Thoracic aorta (tissue), 2 donors: ENCODE results near the gene ZNF609. TPM values are rescaled to one million over a fixed set of nuclear protein-coding genes. Genes with fewer than 3 reads are reported as not detected.
A peak's percentile ranks its signal among the peaks of the same experiment; 100 is the strongest.
"Not testable (repeated sequence)": the region's sequence is repeated elsewhere in the genome, so short reads cannot be mapped to it uniquely, and the experiment has no call there.

ENCODE experiments used
- ATAC-seq: fragments of 150-250 bp; one replicate; pipeline ENCODE4 v1.8.0; 2017; ENCODE audit warnings: low read depth; ENCODE audit not compliant: insufficient number of reproducible peaks, low FRiP score
- DNase-seq: peaks from one replicate; pipeline ENCODE4 v3.0.0-alpha.2; 2020; ENCODE audit warnings: low spot score
- H3K27ac ChIP-seq, 2 donors: fragments of 200-600 bp; sonication (generic); 1 replicate in 1 of 2; 2 replicates in 1 of 2; pipeline ENCODE4 v1.5.1; 2016; ENCODE audit warnings: mild to moderate bottlenecking in 2 of 2, moderate library complexity in 2 of 2
- H3K27me3 ChIP-seq: fragments of 200-600 bp; sonication (generic); replicated peaks from 2 replicates; pipeline ENCODE4 v1.6.0; 2016; ENCODE audit warnings: mild to moderate bottlenecking; ENCODE audit not compliant: insufficient read depth
- H3K36me3 ChIP-seq: fragments of 200-600 bp; sonication (generic); one replicate; pipeline ENCODE4 v1.5.1; 2016
- H3K4me1 ChIP-seq, 2 donors: fragments of 200-600 bp; sonication (generic); 1 replicate in 1 of 2; 2 replicates in 1 of 2; pipeline versions ENCODE4 v1.5.1 to v1.6.0; 2016; ENCODE audit warnings: low read depth in 2 of 2, mild to moderate bottlenecking in 1 of 2; ENCODE audit not compliant: control insufficient read depth in 1 of 2
- H3K4me3 ChIP-seq: fragments of 200-600 bp; sonication (generic); 2 replicates; pipeline ENCODE4 v1.5.1; 2016; ENCODE audit warnings: mild to moderate bottlenecking
- H3K9me3 ChIP-seq: fragments of 200-600 bp; sonication (generic); 2 replicates; pipeline ENCODE4 v1.5.1; 2016
- CTCF ChIP-seq: fragments of 200-600 bp; sonication (generic); IDR thresholded peaks from one replicate; pipeline ENCODE4 v1.5.1; 2019; ENCODE audit warnings: antibody characterized with exemption
- total RNA-seq, 2 donors: library from RNA; depleted of rRNA; stranded (reverse); fragments of >200 nt; gene quantifications; one replicate each; pipeline versions ENCODE4 v1.1.0 to v1.2.3, GENCODE V29; 2016

ZNF609 gene
- total RNA-seq, 2 donors from 2014 or later = 25.2 to 38.8 TPM

- no peak for DNase-seq
- ATAC-seq = peak; percentile 42
- H3K27ac ChIP-seq = peak overlapping the region; percentile 40 to 54
- peaks cover 4% of the 10 kb centered on the region for H3K9me3 ChIP-seq
- no peak overlapping the region for H3K4me3 ChIP-seq
- TF ChIP-seq CTCF = no peak
- peaks cover 22 to 31% of the 10 kb centered on the region in 2 donors for H3K4me1 ChIP-seq
- no peaks in the 10 kb centered on the region for H3K27me3 ChIP-seq
- H3K36me3 ChIP-seq = no peaks in the 10 kb centered on the region
These were observed 179.9 kb downstream of the ZNF609 start for GRCh38 chr15:64640146-64640871.

- ATAC-seq (no peak), DNase-seq (no peak)
- TF ChIP-seq CTCF = no peak
- Histone ChIP-seq H3K27me3 (no peaks in the 10 kb centered on the region), H3K27ac (no peak overlapping the region), H3K4me1 (peaks cover 15 to 24% of the 10 kb centered on the region in 2 donors), H3K4me3 (no peak overlapping the region), H3K36me3 (no peaks in the 10 kb centered on the region), H3K9me3 (no peaks in the 10 kb centered on the region)
These were observed 182.5 kb downstream of the ZNF609 start for GRCh38 chr15:64642875-64643274.

GRCh38 chr15:64643685-64644084, 183.3 kb downstream of the ZNF609 start:
- no peak for DNase-seq
- no peaks in the 10 kb centered on the region for H3K27me3 ChIP-seq
- TF ChIP-seq CTCF = no peak
- H3K4me3 ChIP-seq = no peak overlapping the region
- H3K36me3 ChIP-seq = no peaks in the 10 kb centered on the region
- ATAC-seq = no peak
- no peaks in the 10 kb centered on the region for H3K9me3 ChIP-seq
- no peak overlapping the region for H3K27ac ChIP-seq
- peaks cover 15 to 23% of the 10 kb centered on the region in 2 donors for H3K4me1 ChIP-seq

- not testable (repeated sequence) for H3K9me3 ChIP-seq, H3K36me3 ChIP-seq, H3K4me3 ChIP-seq, H3K27me3 ChIP-seq, DNase-seq, H3K27ac ChIP-seq, ATAC-seq
- peaks cover 9 to 11% of the 10 kb centered on the region in 2 donors for H3K4me1 ChIP-seq
These were observed 184.4 kb downstream of the ZNF609 start for GRCh38 chr15:64644811-64645210.

- Histone ChIP-seq H3K36me3 (no peaks in the 10 kb centered on the region), H3K27me3 (no peaks in the 10 kb centered on the region), H3K4me1 (no peaks in the 10 kb centered on the region), H3K4me3 (no peak overlapping the region), H3K9me3 (no peaks in the 10 kb centered on the region), H3K27ac (no peak overlapping the region)
- no peak for TF ChIP-seq CTCF
- no peak for DNase-seq
- ATAC-seq = no peak
These were observed 185.6 kb downstream of the ZNF609 start for GRCh38 chr15:64645995-64646394.

GRCh38 chr15:64647367-64647766, 187.0 kb downstream of the ZNF609 start:
- ATAC-seq (no peak), DNase-seq (no peak)
- no peaks in the 10 kb centered on the region for H3K4me1 ChIP-seq
- no peak for TF ChIP-seq CTCF
- H3K27ac ChIP-seq = no peak overlapping the region
- no peaks in the 10 kb centered on the region for H3K27me3 ChIP-seq
- H3K36me3 ChIP-seq = no peaks in the 10 kb centered on the region
- H3K4me3 ChIP-seq = no peak overlapping the region
- H3K9me3 ChIP-seq = no peaks in the 10 kb centered on the region
